GM23338 (cell line): ENCODE measurements around the gene CABP4. TPM values are rescaled to one million over a fixed set of nuclear protein-coding genes. Genes with fewer than 3 reads are reported as not detected.

ENCODE experiments used
- ATAC-seq: fragments of 200-7000 bp; cut with Tn5 transposase; 3 replicates; pipeline ENCODE4 v1.9.1; 2020
- DNase-seq: peaks from one replicate; pipeline ENCODE4 v3.0.0-alpha.2; 2015; ENCODE audit warnings: low spot score
- H2AFZ ChIP-seq: fragments of 200-600 bp; sonication (generic); 2 replicates; pipeline ENCODE4 v1.8.0; 2016; ENCODE audit warnings: antibody characterized with exemption, mild to moderate bottlenecking, moderate library complexity
- H3F3A ChIP-seq: fragments of 200-600 bp; sonication (generic); replicated peaks from 2 replicates; pipeline ENCODE4 v1.8.0; 2017; ENCODE audit warnings: antibody characterized with exemption, mixed run types, low read depth
- H3K27ac ChIP-seq: fragments of 200-600 bp; sonication (generic); 2 replicates; pipeline ENCODE4 v1.6.1; 2016; ENCODE audit warnings: low read depth
- H3K27me3 ChIP-seq: fragments of 200-600 bp; sonication (generic); 2 replicates; pipeline ENCODE4 v1.8.0; 2016; ENCODE audit warnings: mild to moderate bottlenecking, mixed run types, moderate library complexity; ENCODE audit not compliant: insufficient read depth
- H3K36me3 ChIP-seq: fragments of 200-600 bp; sonication (generic); 2 replicates; pipeline ENCODE4 v1.8.0; 2016; ENCODE audit warnings: mild to moderate bottlenecking; ENCODE audit not compliant: insufficient read depth
- H3K4me1 ChIP-seq: fragments of 200-600 bp; sonication (generic); 2 replicates; pipeline ENCODE4 v1.8.0; 2016; ENCODE audit warnings: mild to moderate bottlenecking, moderate library complexity; ENCODE audit not compliant: insufficient read depth
- H3K4me2 ChIP-seq: fragments of 200-600 bp; sonication (generic); 2 replicates; pipeline ENCODE4 v1.7.1; 2017; ENCODE audit warnings: mixed run types
- H3K4me3 ChIP-seq: fragments of 200-600 bp; sonication (generic); 2 replicates; pipeline ENCODE4 v1.6.1; 2016; ENCODE audit warnings: mixed run types
- H3K79me2 ChIP-seq: fragments of 200-600 bp; sonication (generic); replicated peaks from 2 replicates; pipeline ENCODE4 v1.8.0; 2017; ENCODE audit warnings: mild to moderate bottlenecking; ENCODE audit not compliant: insufficient read depth
- H3K9me2 ChIP-seq: fragments of 200-600 bp; sonication (generic); 2 replicates; pipeline ENCODE4 v1.8.0; 2017; ENCODE audit not compliant: insufficient read depth
- H4K20me1 ChIP-seq: fragments of 200-600 bp; sonication (generic); replicated peaks from 2 replicates; pipeline ENCODE4 v1.8.0; 2017; ENCODE audit warnings: mild to moderate bottlenecking; ENCODE audit not compliant: insufficient read depth
- H3K27ac Mint-ChIP-seq: 2 replicates; pipeline ENCODE4 v1.8.0; 2020; ENCODE audit warnings: inconsistent platforms, mild to moderate bottlenecking, moderate library complexity, mixed read lengths
- H3K27me3 Mint-ChIP-seq: 3 replicates; pipeline ENCODE4 v1.8.0; 2022; ENCODE audit warnings: low read depth, mild to moderate bottlenecking, moderate library complexity, mixed read lengths, inconsistent platforms; ENCODE audit not compliant: insufficient read depth, poor library complexity
- H3K36me3 Mint-ChIP-seq: 3 replicates; pipeline ENCODE4 v1.8.0; 2021; ENCODE audit warnings: low read depth, mild to moderate bottlenecking, inconsistent platforms, moderate library complexity, mixed read lengths
- H3K4me1 Mint-ChIP-seq: 3 replicates; pipeline ENCODE4 v1.8.0; 2020; ENCODE audit warnings: mild to moderate bottlenecking, inconsistent platforms, mixed read lengths
- H3K4me3 Mint-ChIP-seq: 3 replicates; pipeline ENCODE4 v1.8.0; 2021; ENCODE audit warnings: moderate library complexity, mild to moderate bottlenecking, inconsistent platforms, mixed read lengths
- H3K9me3 Mint-ChIP-seq: 3 replicates; pipeline ENCODE4 v1.8.0; 2020; ENCODE audit warnings: moderate library complexity, mild to moderate bottlenecking, inconsistent platforms, mixed read lengths
- CREB1 ChIP-seq: fragments of 250-450 bp; sonication (Bioruptor Pico); IDR thresholded peaks from 2 replicates; pipeline ENCODE4 v1.5.0; 2020; ENCODE audit warnings: low read depth, mild to moderate bottlenecking, moderate library complexity
- ETS1 ChIP-seq: IDR thresholded peaks from 2 replicates; pipeline ENCODE4 v1.6.1; 2016; ENCODE audit warnings: antibody characterized with exemption
- EZH2 ChIP-seq: fragments of 200-600 bp; sonication (generic); IDR thresholded peaks from one replicate; pipeline ENCODE4 v1.8.0; 2017; ENCODE audit warnings: antibody characterized with exemption, mild to moderate bottlenecking, low read depth; ENCODE audit not compliant: unreplicated experiment
- EZH2phosphoT487 ChIP-seq: fragments of 200-600 bp; sonication (generic); IDR thresholded peaks from one replicate; pipeline ENCODE4 v1.8.1; 2018; ENCODE audit warnings: antibody characterized with exemption; ENCODE audit not compliant: unreplicated experiment
- POLR2AphosphoS5 ChIP-seq: IDR thresholded peaks from 2 replicates; pipeline ENCODE4 v1.6.1; 2016; ENCODE audit warnings: antibody characterized with exemption, low read depth
- STAT1 ChIP-seq: IDR thresholded peaks from one replicate; pipeline ENCODE4 v1.6.1; 2016; ENCODE audit warnings: antibody characterized with exemption; ENCODE audit not compliant: unreplicated experiment
- ZNF114 ChIP-seq: fragments of 250-450 bp; sonication (Bioruptor Pico); IDR thresholded peaks from 2 replicates; pipeline ENCODE4 v1.5.0; 2020; ENCODE audit warnings: mild to moderate bottlenecking, moderate library complexity
- ZNF331 ChIP-seq: fragments of 250-450 bp; sonication (Bioruptor Pico); IDR thresholded peaks from 2 replicates; pipeline ENCODE4 v1.5.0; 2020; ENCODE audit warnings: low read depth, mild to moderate bottlenecking, moderate library complexity
- polyA plus RNA-seq: library from polyadenylated mRNA; unstranded; fragments of >200 nt; fragmentation: Nextera tagmentation; extraction: Ambion mirVana; gene quantifications from 2 replicates; pipeline ENCODE4 v1.2.1, GENCODE V29; 2016
- total RNA-seq: library from RNA; depleted of rRNA; stranded (reverse); fragments of >200 nt; shearing (Covaris generic); gene quantifications from 2 replicates; pipeline ENCODE4 v1.2.3, GENCODE V29; 2014
- TF ChIP-seq, protein P1 (sequence below): IDR thresholded peaks from one replicate; pipeline ENCODE4 v1.6.1; 2018; ENCODE audit warnings: antibody characterized with exemption; ENCODE audit not compliant: unreplicated experiment
- TF ChIP-seq, protein P2 (sequence below): fragments of 250-450 bp; sonication (Bioruptor Pico); IDR thresholded peaks from 2 replicates; pipeline ENCODE4 v1.5.0; 2020; ENCODE audit warnings: mild to moderate bottlenecking, moderate library complexity

CABP4 gene
- total and polyA plus RNA-seq, 2 experiments from 2014 or later: 0.28 TPM; not detected in 1

- Mint-ChIP-seq H3K36me3 (peaks cover 13% of the 10 kb centered on the region), H3K27me3 (peaks cover 15% of the 10 kb centered on the region), H3K27ac (no peak overlapping the region), H3K9me3 (no peaks in the 10 kb centered on the region; the same call in 2 of the 3 replicates), H3K4me1 (peaks cover 17% of the 10 kb centered on the region), H3K4me3 (no peak overlapping the region)
- no peak overlapping the region for H2AFZ ChIP-seq
- H3K79me2 ChIP-seq: peaks cover 1% of the 10 kb centered on the region; the same call in 1 of the 2 replicates
- ATAC-seq: no peak
- no peak overlapping the region for H3K4me2 ChIP-seq
- no peak overlapping the region for H3K27ac ChIP-seq
- H4K20me1 ChIP-seq: peaks cover 11% of the 10 kb centered on the region; the same call in 1 of the 2 replicates
- no peak overlapping the region for H3K4me3 ChIP-seq
- no peaks in the 10 kb centered on the region; the same call in 1 of the 2 replicates for H3K27me3 ChIP-seq
- H3K4me1 ChIP-seq: peaks cover 17% of the 10 kb centered on the region
- no peak for DNase-seq
- H3F3A ChIP-seq: 0 out of 2 replicates have a peak, but pooled peaks cover 9% of the 10 kb centered on the region
- TF ChIP-seq, protein P1, sequence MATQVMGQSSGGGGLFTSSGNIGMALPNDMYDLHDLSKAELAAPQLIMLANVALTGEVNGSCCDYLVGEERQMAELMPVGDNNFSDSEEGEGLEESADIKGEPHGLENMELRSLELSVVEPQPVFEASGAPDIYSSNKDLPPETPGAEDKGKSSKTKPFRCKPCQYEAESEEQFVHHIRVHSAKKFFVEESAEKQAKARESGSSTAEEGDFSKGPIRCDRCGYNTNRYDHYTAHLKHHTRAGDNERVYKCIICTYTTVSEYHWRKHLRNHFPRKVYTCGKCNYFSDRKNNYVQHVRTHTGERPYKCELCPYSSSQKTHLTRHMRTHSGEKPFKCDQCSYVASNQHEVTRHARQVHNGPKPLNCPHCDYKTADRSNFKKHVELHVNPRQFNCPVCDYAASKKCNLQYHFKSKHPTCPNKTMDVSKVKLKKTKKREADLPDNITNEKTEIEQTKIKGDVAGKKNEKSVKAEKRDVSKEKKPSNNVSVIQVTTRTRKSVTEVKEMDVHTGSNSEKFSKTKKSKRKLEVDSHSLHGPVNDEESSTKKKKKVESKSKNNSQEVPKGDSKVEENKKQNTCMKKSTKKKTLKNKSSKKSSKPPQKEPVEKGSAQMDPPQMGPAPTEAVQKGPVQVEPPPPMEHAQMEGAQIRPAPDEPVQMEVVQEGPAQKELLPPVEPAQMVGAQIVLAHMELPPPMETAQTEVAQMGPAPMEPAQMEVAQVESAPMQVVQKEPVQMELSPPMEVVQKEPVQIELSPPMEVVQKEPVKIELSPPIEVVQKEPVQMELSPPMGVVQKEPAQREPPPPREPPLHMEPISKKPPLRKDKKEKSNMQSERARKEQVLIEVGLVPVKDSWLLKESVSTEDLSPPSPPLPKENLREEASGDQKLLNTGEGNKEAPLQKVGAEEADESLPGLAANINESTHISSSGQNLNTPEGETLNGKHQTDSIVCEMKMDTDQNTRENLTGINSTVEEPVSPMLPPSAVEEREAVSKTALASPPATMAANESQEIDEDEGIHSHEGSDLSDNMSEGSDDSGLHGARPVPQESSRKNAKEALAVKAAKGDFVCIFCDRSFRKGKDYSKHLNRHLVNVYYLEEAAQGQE: no peak
- no peak for TF ChIP-seq EZH2
- TF ChIP-seq POLR2AphosphoS5: no peak
- peaks cover 4% of the 10 kb centered on the region; the same call in 1 of the 2 replicates for H3K36me3 ChIP-seq
- no peaks in the 10 kb centered on the region for H3K9me2 ChIP-seq
Observed at GRCh38 chr11:67501854-67502253, 46.7 kb downstream of the CABP4 start.

DNA sequence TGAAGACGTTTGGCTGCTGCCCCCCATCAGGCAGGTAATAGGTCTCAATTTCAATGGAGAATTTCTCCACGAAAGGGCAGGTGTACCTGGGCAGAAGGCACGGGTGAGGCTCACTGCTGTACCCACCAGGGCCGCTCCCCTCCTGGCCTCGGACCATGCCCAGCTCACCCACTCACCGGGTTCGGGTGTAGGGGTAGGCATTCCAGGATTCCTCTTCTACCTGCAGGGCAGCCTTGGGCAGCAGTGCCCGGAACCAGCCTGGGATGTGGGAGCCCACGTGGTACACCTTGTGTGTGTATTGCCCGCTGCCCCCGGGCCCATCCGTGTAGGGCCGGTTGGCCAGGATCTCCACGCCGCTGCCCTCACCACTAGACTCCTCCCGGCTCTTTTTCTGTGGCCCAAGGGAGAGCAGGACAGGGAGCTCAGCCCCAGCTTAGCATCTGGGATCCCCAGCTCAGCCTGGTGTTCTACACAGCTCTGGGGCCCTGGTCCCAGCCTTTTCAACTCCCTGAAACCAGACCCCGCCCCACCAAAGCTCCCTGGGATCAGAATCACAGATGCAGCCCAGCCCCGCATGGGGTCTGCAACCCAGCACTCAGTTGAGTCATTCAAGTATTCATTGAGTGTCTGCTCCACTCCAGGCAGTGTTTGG, 47.3 kb downstream of the CABP4 start:
- Histone ChIP-seq H3K36me3 (peaks cover 4% of the 10 kb centered on the region; the same call in 1 of the 2 replicates), H3K4me1 (peaks cover 21% of the 10 kb centered on the region), H3F3A (peaks cover 12% of the 10 kb centered on the region; the same call in 1 of the 2 replicates), H3K27ac (no peak overlapping the region), H3K4me2 (no peak overlapping the region), H3K4me3 (no peak overlapping the region), H3K27me3 (no peaks in the 10 kb centered on the region; the same call in 1 of the 2 replicates), H2AFZ (no peak overlapping the region), H4K20me1 (peaks cover 15% of the 10 kb centered on the region), H3K9me2 (no peaks in the 10 kb centered on the region), H3K79me2 (peaks cover 5% of the 10 kb centered on the region; the same call in 1 of the 2 replicates)
- Mint-ChIP-seq H3K27ac (no peak overlapping the region), H3K4me1 (peaks cover 23% of the 10 kb centered on the region), H3K27me3 (peaks cover 18% of the 10 kb centered on the region), H3K4me3 (peak overlapping the region; percentile 62), H3K36me3 (peaks cover 16% of the 10 kb centered on the region), H3K9me3 (no peaks in the 10 kb centered on the region; the same call in 2 of the 3 replicates)
- ATAC-seq: no peak
- DNase-seq: no peak
- TF ChIP-seq EZH2: no peak
- TF ChIP-seq CREB1: no peak
- TF ChIP-seq ZNF331 (CRISPR knock-in tag): no peak
- no peak for TF ChIP-seq ZNF114 (CRISPR knock-in tag)
- no peak for TF ChIP-seq POLR2AphosphoS5
- TF ChIP-seq, protein P2, sequence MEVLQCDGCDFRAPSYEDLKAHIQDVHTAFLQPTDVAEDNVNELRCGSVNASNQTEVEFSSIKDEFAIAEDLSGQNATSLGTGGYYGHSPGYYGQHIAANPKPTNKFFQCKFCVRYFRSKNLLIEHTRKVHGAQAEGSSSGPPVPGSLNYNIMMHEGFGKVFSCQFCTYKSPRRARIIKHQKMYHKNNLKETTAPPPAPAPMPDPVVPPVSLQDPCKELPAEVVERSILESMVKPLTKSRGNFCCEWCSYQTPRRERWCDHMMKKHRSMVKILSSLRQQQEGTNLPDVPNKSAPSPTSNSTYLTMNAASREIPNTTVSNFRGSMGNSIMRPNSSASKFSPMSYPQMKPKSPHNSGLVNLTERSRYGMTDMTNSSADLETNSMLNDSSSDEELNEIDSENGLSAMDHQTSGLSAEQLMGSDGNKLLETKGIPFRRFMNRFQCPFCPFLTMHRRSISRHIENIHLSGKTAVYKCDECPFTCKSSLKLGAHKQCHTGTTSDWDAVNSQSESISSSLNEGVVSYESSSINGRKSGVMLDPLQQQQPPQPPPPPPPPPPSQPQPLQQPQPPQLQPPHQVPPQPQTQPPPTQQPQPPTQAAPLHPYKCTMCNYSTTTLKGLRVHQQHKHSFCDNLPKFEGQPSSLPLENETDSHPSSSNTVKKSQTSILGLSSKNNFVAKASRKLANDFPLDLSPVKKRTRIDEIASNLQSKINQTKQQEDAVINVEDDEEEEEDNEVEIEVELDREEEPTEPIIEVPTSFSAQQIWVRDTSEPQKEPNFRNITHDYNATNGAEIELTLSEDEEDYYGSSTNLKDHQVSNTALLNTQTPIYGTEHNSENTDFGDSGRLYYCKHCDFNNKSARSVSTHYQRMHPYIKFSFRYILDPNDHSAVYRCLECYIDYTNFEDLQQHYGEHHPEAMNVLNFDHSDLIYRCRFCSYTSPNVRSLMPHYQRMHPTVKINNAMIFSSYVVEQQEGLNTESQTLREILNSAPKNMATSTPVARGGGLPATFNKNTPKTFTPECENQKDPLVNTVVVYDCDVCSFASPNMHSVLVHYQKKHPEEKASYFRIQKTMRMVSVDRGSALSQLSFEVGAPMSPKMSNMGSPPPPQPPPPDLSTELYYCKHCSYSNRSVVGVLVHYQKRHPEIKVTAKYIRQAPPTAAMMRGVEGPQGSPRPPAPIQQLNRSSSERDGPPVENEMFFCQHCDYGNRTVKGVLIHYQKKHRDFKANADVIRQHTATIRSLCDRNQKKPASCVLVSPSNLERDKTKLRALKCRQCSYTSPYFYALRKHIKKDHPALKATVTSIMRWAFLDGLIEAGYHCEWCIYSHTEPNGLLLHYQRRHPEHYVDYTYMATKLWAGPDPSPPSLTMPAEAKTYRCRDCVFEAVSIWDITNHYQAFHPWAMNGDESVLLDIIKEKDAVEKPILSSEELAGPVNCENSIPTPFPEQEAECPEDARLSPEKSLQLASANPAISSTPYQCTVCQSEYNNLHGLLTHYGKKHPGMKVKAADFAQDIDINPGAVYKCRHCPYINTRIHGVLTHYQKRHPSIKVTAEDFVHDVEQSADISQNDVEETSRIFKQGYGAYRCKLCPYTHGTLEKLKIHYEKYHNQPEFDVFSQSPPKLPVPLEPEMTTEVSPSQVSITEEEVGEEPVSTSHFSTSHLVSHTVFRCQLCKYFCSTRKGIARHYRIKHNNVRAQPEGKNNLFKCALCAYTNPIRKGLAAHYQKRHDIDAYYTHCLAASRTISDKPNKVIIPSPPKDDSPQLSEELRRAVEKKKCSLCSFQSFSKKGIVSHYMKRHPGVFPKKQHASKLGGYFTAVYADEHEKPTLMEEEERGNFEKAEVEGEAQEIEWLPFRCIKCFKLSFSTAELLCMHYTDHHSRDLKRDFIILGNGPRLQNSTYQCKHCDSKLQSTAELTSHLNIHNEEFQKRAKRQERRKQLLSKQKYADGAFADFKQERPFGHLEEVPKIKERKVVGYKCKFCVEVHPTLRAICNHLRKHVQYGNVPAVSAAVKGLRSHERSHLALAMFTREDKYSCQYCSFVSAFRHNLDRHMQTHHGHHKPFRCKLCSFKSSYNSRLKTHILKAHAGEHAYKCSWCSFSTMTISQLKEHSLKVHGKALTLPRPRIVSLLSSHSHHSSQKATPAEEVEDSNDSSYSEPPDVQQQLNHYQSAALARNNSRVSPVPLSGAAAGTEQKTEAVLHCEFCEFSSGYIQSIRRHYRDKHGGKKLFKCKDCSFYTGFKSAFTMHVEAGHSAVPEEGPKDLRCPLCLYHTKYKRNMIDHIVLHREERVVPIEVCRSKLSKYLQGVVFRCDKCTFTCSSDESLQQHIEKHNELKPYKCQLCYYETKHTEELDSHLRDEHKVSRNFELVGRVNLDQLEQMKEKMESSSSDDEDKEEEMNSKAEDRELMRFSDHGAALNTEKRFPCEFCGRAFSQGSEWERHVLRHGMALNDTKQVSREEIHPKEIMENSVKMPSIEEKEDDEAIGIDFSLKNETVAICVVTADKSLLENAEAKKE: no peak
- TF ChIP-seq STAT1: no peak
- TF ChIP-seq EZH2phosphoT487: no peak
- no peak for TF ChIP-seq ETS1
